Measurements from ENCODE around the gene TMEM53. TPM values are rescaled to one million over a fixed set of nuclear protein-coding genes. Genes with fewer than 3 reads are reported as not detected.
A peak's percentile ranks its signal among the peaks of the same experiment; 100 is the strongest.

The TMEM53 gene
- total RNA-seq, 1 experiment from 2014 or later = 22.9 TPM

- POLR2A ChIA-PET = no interaction called here
- no TSS peak for BruUV-seq (replicated peaks)
- peaks cover 11% of the 10 kb centered on the region for H3K36me3 ChIP-seq (ENCODE audit: control insufficient read depth, insufficient read depth, low read length)
Observed at GRCh38 chr1:44634606-44635189, 39.6 kb downstream of the TMEM53 start.

GRCh38 chr1:44632598-44632997 is 41.7 kb downstream of the TMEM53 start:
- no peak for DNase-seq (ENCODE audit: low read depth, low spot score)
- in situ Hi-C loops (cut with HindIII; ENCODE audit: low pct_unique_long_range_greater_than_20kb, low sequenced_read_pairs) (no loop called here), intact Hi-C loops (cut with micrococcal nuclease; ENCODE audit: unreplicated experiment) (no loop called here)
- ChIA-PET POLR2A (interaction anchor here (0.7 to 1.0 kb wide), 2 partner anchors 9 to 21 kb away, joined by 5 to 10 read pairs; no protein-coding TSS in a partner anchor), CTCF (no interaction called here)
- Histone ChIP-seq H3K36me3 (ENCODE audit: control insufficient read depth, insufficient read depth, low read length) (peaks cover 7% of the 10 kb centered on the region), H3K27me3 (ENCODE audit: control insufficient read depth, insufficient read depth, low read length) (no peaks in the 10 kb centered on the region), H3K4me1 (ENCODE audit: control insufficient read depth, insufficient read depth, low read length) (peaks cover 6% of the 10 kb centered on the region), H3K27ac (ENCODE audit: low read length) (peak overlapping the region; percentile 85), H3K9me3 (ENCODE audit: control insufficient read depth, insufficient read depth, low read depth, low read length) (no peaks in the 10 kb centered on the region), H3K4me3 (ENCODE audit: low read depth in 2 of 2, low read length in 2 of 2) (peak overlapping the region; percentile 48 to 88)
- no peak for ATAC-seq
- no peak for TF ChIP-seq TCF7L2 (IDR thresholded peaks at IDR 0.05; ENCODE audit: low read depth, low read length)
- no peak for TF ChIP-seq SIN3A (IDR thresholded peaks at IDR 0.05; ENCODE audit: borderline replicate concordance, insufficient read depth, low read depth, low read length)
- no peak for TF ChIP-seq POLR2AphosphoS5 (IDR thresholded peaks at IDR 0.05; ENCODE audit: low read depth, low read length)
- TF ChIP-seq, protein P1, sequence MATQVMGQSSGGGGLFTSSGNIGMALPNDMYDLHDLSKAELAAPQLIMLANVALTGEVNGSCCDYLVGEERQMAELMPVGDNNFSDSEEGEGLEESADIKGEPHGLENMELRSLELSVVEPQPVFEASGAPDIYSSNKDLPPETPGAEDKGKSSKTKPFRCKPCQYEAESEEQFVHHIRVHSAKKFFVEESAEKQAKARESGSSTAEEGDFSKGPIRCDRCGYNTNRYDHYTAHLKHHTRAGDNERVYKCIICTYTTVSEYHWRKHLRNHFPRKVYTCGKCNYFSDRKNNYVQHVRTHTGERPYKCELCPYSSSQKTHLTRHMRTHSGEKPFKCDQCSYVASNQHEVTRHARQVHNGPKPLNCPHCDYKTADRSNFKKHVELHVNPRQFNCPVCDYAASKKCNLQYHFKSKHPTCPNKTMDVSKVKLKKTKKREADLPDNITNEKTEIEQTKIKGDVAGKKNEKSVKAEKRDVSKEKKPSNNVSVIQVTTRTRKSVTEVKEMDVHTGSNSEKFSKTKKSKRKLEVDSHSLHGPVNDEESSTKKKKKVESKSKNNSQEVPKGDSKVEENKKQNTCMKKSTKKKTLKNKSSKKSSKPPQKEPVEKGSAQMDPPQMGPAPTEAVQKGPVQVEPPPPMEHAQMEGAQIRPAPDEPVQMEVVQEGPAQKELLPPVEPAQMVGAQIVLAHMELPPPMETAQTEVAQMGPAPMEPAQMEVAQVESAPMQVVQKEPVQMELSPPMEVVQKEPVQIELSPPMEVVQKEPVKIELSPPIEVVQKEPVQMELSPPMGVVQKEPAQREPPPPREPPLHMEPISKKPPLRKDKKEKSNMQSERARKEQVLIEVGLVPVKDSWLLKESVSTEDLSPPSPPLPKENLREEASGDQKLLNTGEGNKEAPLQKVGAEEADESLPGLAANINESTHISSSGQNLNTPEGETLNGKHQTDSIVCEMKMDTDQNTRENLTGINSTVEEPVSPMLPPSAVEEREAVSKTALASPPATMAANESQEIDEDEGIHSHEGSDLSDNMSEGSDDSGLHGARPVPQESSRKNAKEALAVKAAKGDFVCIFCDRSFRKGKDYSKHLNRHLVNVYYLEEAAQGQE (IDR thresholded peaks at IDR 0.05; ENCODE audit: insufficient read depth in 1 of 2, low read depth in 2 of 2, low read length in 1 of 2) = no peak
- TF ChIP-seq, protein P2, sequence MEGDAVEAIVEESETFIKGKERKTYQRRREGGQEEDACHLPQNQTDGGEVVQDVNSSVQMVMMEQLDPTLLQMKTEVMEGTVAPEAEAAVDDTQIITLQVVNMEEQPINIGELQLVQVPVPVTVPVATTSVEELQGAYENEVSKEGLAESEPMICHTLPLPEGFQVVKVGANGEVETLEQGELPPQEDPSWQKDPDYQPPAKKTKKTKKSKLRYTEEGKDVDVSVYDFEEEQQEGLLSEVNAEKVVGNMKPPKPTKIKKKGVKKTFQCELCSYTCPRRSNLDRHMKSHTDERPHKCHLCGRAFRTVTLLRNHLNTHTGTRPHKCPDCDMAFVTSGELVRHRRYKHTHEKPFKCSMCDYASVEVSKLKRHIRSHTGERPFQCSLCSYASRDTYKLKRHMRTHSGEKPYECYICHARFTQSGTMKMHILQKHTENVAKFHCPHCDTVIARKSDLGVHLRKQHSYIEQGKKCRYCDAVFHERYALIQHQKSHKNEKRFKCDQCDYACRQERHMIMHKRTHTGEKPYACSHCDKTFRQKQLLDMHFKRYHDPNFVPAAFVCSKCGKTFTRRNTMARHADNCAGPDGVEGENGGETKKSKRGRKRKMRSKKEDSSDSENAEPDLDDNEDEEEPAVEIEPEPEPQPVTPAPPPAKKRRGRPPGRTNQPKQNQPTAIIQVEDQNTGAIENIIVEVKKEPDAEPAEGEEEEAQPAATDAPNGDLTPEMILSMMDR (IDR thresholded peaks at IDR 0.05) = no peak
- no TSS peak for BruUV-seq (replicated peaks)

More at GRCh38 chr1:44634606-44635189, 39.6 kb downstream of the TMEM53 start:
- intact Hi-C loops (cut with micrococcal nuclease; ENCODE audit: unreplicated experiment) = no loop called here
- DNase-seq (ENCODE audit: low read depth, low spot score) (no peak), ATAC-seq (no peak)
- CTCF ChIA-PET = interaction anchor here (0.6 kb wide), 1 partner anchor 26 kb away, joined by 5 read pairs; no protein-coding TSS in a partner anchor
- peaks cover 6% of the 10 kb centered on the region for H3K4me1 ChIP-seq (ENCODE audit: control insufficient read depth, insufficient read depth, low read length)
- H3K4me3 ChIP-seq (ENCODE audit: low read depth in 2 of 2, low read length in 2 of 2) = no peak overlapping the region
- in situ Hi-C loops (cut with HindIII; ENCODE audit: low pct_unique_long_range_greater_than_20kb, low sequenced_read_pairs) = no loop called here
- TF ChIP-seq SIN3A (IDR thresholded peaks at IDR 0.05; ENCODE audit: borderline replicate concordance, insufficient read depth, low read depth, low read length) = no peak
- no peak for TF ChIP-seq TCF7L2 (IDR thresholded peaks at IDR 0.05; ENCODE audit: low read depth, low read length)
- TF ChIP-seq, protein P1 (IDR thresholded peaks at IDR 0.05; ENCODE audit: insufficient read depth in 1 of 2, low read depth in 2 of 2, low read length in 1 of 2) = no peak
- TF ChIP-seq POLR2AphosphoS5 (IDR thresholded peaks at IDR 0.05; ENCODE audit: low read depth, low read length) = no peak
- TF ChIP-seq, protein P2 (IDR thresholded peaks at IDR 0.05) = no peak
- no peak overlapping the region for H3K27ac ChIP-seq (ENCODE audit: low read length)
- no peaks in the 10 kb centered on the region for H3K27me3 ChIP-seq (ENCODE audit: control insufficient read depth, insufficient read depth, low read length)
- H3K9me3 ChIP-seq (ENCODE audit: control insufficient read depth, insufficient read depth, low read depth, low read length) = no peaks in the 10 kb centered on the region
